Astrocyte (in vitro differentiated cells and primary cell): Measurements from ENCODE around the gene ITGB8. TPM values are rescaled to one million over a fixed set of nuclear protein-coding genes. Genes with fewer than 3 reads are reported as not detected.

ENCODE experiments used
- DNase-seq: peaks from one replicate; pipeline ENCODE4 v3.0.0-alpha.2; 2010; ENCODE audit warnings: low read depth
- FAIRE-seq: peaks from 2 replicates; lab custom pipeline; 2011; peaks lifted over from hg19 to GRCh38; lab: Jason Lieb, UNC
- H2AFZ ChIP-seq: 2 replicates; pipeline ENCODE4 v1.6.0; 2012; ENCODE audit warnings: low read depth, low read length, inconsistent platforms
- H3K27ac ChIP-seq: 2 replicates; pipeline ENCODE4 v1.5.1; 2011; ENCODE audit warnings: low read depth, low read length, inconsistent platforms
- H3K27me3 ChIP-seq: 2 replicates; pipeline ENCODE4 v1.6.0; 2011; ENCODE audit warnings: low read length, inconsistent platforms; ENCODE audit not compliant: insufficient read depth
- H3K36me3 ChIP-seq: 2 replicates; pipeline ENCODE4 v1.5.1; 2011; ENCODE audit warnings: low read length, inconsistent platforms; ENCODE audit not compliant: insufficient read depth
- H3K4me1 ChIP-seq: 2 replicates; pipeline ENCODE4 v1.5.1; 2011; ENCODE audit warnings: low read length, inconsistent platforms; ENCODE audit not compliant: insufficient read depth
- H3K4me2 ChIP-seq: 2 replicates; pipeline ENCODE4 v1.6.0; 2012; ENCODE audit warnings: low read length, inconsistent platforms
- H3K4me3 ChIP-seq: 2 replicates; pipeline ENCODE4 v1.5.1; 2011; ENCODE audit warnings: low read depth, mild to moderate bottlenecking, low read length, inconsistent platforms; ENCODE audit not compliant: insufficient read depth
- H3K79me2 ChIP-seq: 2 replicates; pipeline ENCODE4 v1.6.0; 2012; ENCODE audit warnings: mild to moderate bottlenecking, low read length, inconsistent platforms; ENCODE audit not compliant: insufficient read depth
- H3K9ac ChIP-seq: 2 replicates; pipeline ENCODE4 v1.6.0; 2012; ENCODE audit warnings: mild to moderate bottlenecking, low read length, inconsistent platforms
- H3K9me3 ChIP-seq: 2 replicates; pipeline ENCODE4 v1.5.1; 2012; ENCODE audit warnings: low read depth, mild to moderate bottlenecking, low read length, inconsistent platforms; ENCODE audit not compliant: insufficient read depth
- H4K20me1 ChIP-seq: 2 replicates; pipeline ENCODE4 v1.6.0; 2012; ENCODE audit warnings: low read length, inconsistent platforms; ENCODE audit not compliant: insufficient read depth
- H3K27ac Mint-ChIP-seq: one replicate; pipeline ENCODE4 v1.8.0; 2021; ENCODE audit warnings: mild to moderate bottlenecking, mixed read lengths; ENCODE audit not compliant: unreplicated experiment
- H3K27me3 Mint-ChIP-seq: one replicate; pipeline ENCODE4 v1.8.0; 2021; ENCODE audit warnings: low read depth, mixed read lengths; ENCODE audit not compliant: unreplicated experiment
- H3K36me3 Mint-ChIP-seq: one replicate; pipeline ENCODE4 v1.8.0; 2021; ENCODE audit warnings: low read depth, mixed read lengths; ENCODE audit not compliant: unreplicated experiment
- H3K4me1 Mint-ChIP-seq: one replicate; pipeline ENCODE4 v1.8.0; 2021; ENCODE audit warnings: low read depth, mixed read lengths; ENCODE audit not compliant: unreplicated experiment
- H3K4me3 Mint-ChIP-seq: one replicate; pipeline ENCODE4 v1.8.0; 2021; ENCODE audit warnings: mild to moderate bottlenecking, moderate library complexity, mixed read lengths; ENCODE audit not compliant: unreplicated experiment
- H3K9me3 Mint-ChIP-seq: one replicate; pipeline ENCODE4 v1.8.0; 2021; ENCODE audit warnings: mild to moderate bottlenecking, mixed read lengths; ENCODE audit not compliant: unreplicated experiment
- EZH2 ChIP-seq: IDR thresholded peaks from 2 replicates; pipeline ENCODE4 v1.6.1; 2012; ENCODE audit warnings: mild to moderate bottlenecking, low read length, inconsistent platforms; ENCODE audit not compliant: insufficient read depth
- total RNA-seq: library from RNA; stranded (reverse); gene quantifications from 2 replicates; pipeline ENCODE4 v1.2.1, GENCODE V29; 2021
- TF ChIP-seq, protein P1 (sequence below): IDR thresholded peaks from 2 replicates; pipeline ENCODE4 v1.5.1; 2011; ENCODE audit warnings: low read depth, mild to moderate bottlenecking, inconsistent platforms, low read length, moderate library complexity; ENCODE audit not compliant: insufficient read depth

ITGB8 gene
- total RNA-seq, 1 donor from 2014 or later, result 10.8 TPM

- Mint-ChIP-seq H3K4me3 (no peak overlapping the region), H3K27ac (no peak overlapping the region), H3K9me3 (no peaks in the 10 kb centered on the region), H3K4me1 (peaks cover 13% of the 10 kb centered on the region), H3K27me3 (no peaks in the 10 kb centered on the region), H3K36me3 (no peaks in the 10 kb centered on the region)
- no peaks in the 10 kb centered on the region for H3K4me1 ChIP-seq
- H3K9ac ChIP-seq, result no peak overlapping the region
- H4K20me1 ChIP-seq, result no peaks in the 10 kb centered on the region
- DNase-seq (no peak), FAIRE-seq (no peak)
- H3K27me3 ChIP-seq, result no peaks in the 10 kb centered on the region
- TF ChIP-seq, protein P1, sequence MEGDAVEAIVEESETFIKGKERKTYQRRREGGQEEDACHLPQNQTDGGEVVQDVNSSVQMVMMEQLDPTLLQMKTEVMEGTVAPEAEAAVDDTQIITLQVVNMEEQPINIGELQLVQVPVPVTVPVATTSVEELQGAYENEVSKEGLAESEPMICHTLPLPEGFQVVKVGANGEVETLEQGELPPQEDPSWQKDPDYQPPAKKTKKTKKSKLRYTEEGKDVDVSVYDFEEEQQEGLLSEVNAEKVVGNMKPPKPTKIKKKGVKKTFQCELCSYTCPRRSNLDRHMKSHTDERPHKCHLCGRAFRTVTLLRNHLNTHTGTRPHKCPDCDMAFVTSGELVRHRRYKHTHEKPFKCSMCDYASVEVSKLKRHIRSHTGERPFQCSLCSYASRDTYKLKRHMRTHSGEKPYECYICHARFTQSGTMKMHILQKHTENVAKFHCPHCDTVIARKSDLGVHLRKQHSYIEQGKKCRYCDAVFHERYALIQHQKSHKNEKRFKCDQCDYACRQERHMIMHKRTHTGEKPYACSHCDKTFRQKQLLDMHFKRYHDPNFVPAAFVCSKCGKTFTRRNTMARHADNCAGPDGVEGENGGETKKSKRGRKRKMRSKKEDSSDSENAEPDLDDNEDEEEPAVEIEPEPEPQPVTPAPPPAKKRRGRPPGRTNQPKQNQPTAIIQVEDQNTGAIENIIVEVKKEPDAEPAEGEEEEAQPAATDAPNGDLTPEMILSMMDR, result no peak
- H2AFZ ChIP-seq, result no peak overlapping the region
- no peaks in the 10 kb centered on the region for H3K36me3 ChIP-seq
- H3K27ac ChIP-seq, result no peak overlapping the region
- H3K4me2 ChIP-seq, result no peak overlapping the region
- H3K9me3 ChIP-seq, result no peaks in the 10 kb centered on the region
- no peaks in the 10 kb centered on the region for H3K79me2 ChIP-seq
- no peak overlapping the region for H3K4me3 ChIP-seq
These were observed 14.0 kb upstream of the ITGB8 start for GRCh38 chr7:20316706-20317105.

DNA sequence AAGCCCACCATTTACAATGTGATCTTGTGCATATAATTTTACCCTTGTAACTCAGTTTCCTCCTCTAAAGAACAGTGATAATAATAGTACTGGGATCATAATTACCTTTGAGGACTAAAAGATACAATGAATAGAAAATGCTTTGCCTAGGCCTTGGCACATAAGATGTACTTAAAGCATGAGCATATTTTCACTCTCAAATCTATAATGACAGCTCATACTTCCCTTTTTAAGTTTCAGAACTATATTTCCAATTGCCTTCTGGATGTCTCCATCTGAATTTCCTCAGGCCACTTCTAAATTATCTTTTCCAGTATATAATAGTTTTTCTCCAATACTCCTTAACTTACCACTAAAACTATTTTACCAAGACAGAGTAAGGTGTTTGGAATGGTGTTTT lies 13.3 kb upstream of the ITGB8 start:
- Histone ChIP-seq H3K4me1 (no peaks in the 10 kb centered on the region), H3K27me3 (no peaks in the 10 kb centered on the region), H3K9me3 (no peaks in the 10 kb centered on the region), H4K20me1 (no peaks in the 10 kb centered on the region), H3K4me3 (no peak overlapping the region), H3K4me2 (no peak overlapping the region), H3K79me2 (no peaks in the 10 kb centered on the region), H3K36me3 (no peaks in the 10 kb centered on the region), H3K27ac (no peak overlapping the region), H3K9ac (no peak overlapping the region), H2AFZ (no peak overlapping the region)
- Mint-ChIP-seq H3K4me1 (peaks cover 13% of the 10 kb centered on the region), H3K27me3 (no peaks in the 10 kb centered on the region), H3K27ac (no peak overlapping the region), H3K36me3 (no peaks in the 10 kb centered on the region), H3K4me3 (no peak overlapping the region), H3K9me3 (no peaks in the 10 kb centered on the region)
- DNase-seq (no peak), FAIRE-seq (no peak)
- TF ChIP-seq EZH2, result no peak
- TF ChIP-seq, protein P1, result no peak

DNA sequence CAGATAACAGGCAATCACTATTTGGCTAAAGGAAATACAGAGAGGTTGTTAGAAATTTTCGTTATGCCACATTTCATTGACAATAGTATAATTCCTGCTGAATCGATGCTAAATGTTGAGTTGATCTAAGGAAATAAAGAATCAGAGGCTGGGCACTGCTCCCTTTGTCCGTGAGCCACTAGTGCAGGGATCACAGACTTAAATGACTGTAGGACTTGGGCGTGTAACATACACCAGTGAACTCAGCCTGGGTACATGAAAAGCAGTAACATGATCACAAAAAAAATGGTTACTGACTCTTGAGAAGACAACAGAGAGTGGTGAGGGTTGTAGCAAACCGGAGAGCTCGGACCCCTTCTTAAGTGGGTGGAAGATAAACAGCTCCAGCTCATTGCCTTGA lies 11.8 kb upstream of the ITGB8 start:
- Mint-ChIP-seq H3K27me3 (no peaks in the 10 kb centered on the region), H3K27ac (no peak overlapping the region), H3K4me1 (peaks cover 13% of the 10 kb centered on the region), H3K4me3 (no peak overlapping the region), H3K9me3 (no peaks in the 10 kb centered on the region), H3K36me3 (no peaks in the 10 kb centered on the region)
- TF ChIP-seq, protein P1, result no peak
- no peak for TF ChIP-seq EZH2
- H3K9ac ChIP-seq, result no peak overlapping the region
- no peak for FAIRE-seq
- no peak overlapping the region for H2AFZ ChIP-seq
- H3K27me3 ChIP-seq, result no peaks in the 10 kb centered on the region
- H3K9me3 ChIP-seq, result no peaks in the 10 kb centered on the region
- H3K79me2 ChIP-seq, result no peaks in the 10 kb centered on the region
- no peak overlapping the region for H3K4me3 ChIP-seq
- no peaks in the 10 kb centered on the region for H4K20me1 ChIP-seq
- no peak overlapping the region for H3K27ac ChIP-seq
- no peak for DNase-seq
- no peaks in the 10 kb centered on the region for H3K36me3 ChIP-seq
- no peaks in the 10 kb centered on the region for H3K4me1 ChIP-seq
- H3K4me2 ChIP-seq, result no peak overlapping the region
